ENCODE measurements around the gene HS6ST1.

HS6ST1 gene

GRCh38 chr2:128310094-128310716, 8.5 kb downstream of the HS6ST1 start:
- DNase-seq (ENCODE audit: low spot score): no peak

- DNase-seq (ENCODE audit: low spot score): peak; percentile 73
Measured at GRCh38 chr2:128309280-128310093, 9.2 kb downstream of the HS6ST1 start.

- DNase-seq (ENCODE audit: low spot score): no peak
Measured at GRCh38 chr2:128308889-128309279, 9.8 kb downstream of the HS6ST1 start.

- peak; percentile 53 for DNase-seq (ENCODE audit: low spot score)
Measured at GRCh38 chr2:128308284-128308731, 10.4 kb downstream of the HS6ST1 start.

GRCh38 chr2:128307595-128307994, 11.1 kb downstream of the HS6ST1 start:
- no peak for DNase-seq (ENCODE audit: low spot score)

- no peak for DNase-seq (ENCODE audit: low spot score)
Measured at GRCh38 chr2:128306931-128307460, 11.7 kb downstream of the HS6ST1 start.

- DNase-seq (ENCODE audit: low spot score): no peak
Measured at GRCh38 chr2:128306081-128306930, 12.4 kb downstream of the HS6ST1 start.

- no peak for DNase-seq (ENCODE audit: low spot score)
Measured at GRCh38 chr2:128305555-128306080, 13.1 kb downstream of the HS6ST1 start.

GRCh38 chr2:128304715-128305554, 13.7 kb downstream of the HS6ST1 start:
- DNase-seq (ENCODE audit: low spot score): peak; percentile 59

- no peak for DNase-seq (ENCODE audit: low spot score)
Measured at GRCh38 chr2:128304330-128304714, 14.3 kb downstream of the HS6ST1 start.

GRCh38 chr2:128303911-128304310, 14.8 kb downstream of the HS6ST1 start:
- DNase-seq (ENCODE audit: low spot score): no peak

GRCh38 chr2:128303095-128303791, 15.4 kb downstream of the HS6ST1 start:
- no peak for DNase-seq (ENCODE audit: low spot score)

GRCh38 chr2:128302744-128303067, 16.0 kb downstream of the HS6ST1 start:
- no peak for DNase-seq (ENCODE audit: low spot score)

- DNase-seq (ENCODE audit: low spot score): no peak
Measured at GRCh38 chr2:128302011-128302743, 16.5 kb downstream of the HS6ST1 start.

- DNase-seq (ENCODE audit: low spot score): no peak
Measured at GRCh38 chr2:128301501-128301966, 17.1 kb downstream of the HS6ST1 start.

- DNase-seq (ENCODE audit: low spot score): no peak
Measured at GRCh38 chr2:128301021-128301420, 17.6 kb downstream of the HS6ST1 start.

GRCh38 chr2:128300151-128301020, 18.3 kb downstream of the HS6ST1 start:
- DNase-seq (ENCODE audit: low spot score): no peak

- no peak for DNase-seq (ENCODE audit: low spot score)
Measured at GRCh38 chr2:128299628-128300027, 19.0 kb downstream of the HS6ST1 start.
